GM13976 (cell line): Measurements from ENCODE around the gene SMAD2.

Experiments
- DNase-seq: peaks from one replicate; pipeline ENCODE4 v3.0.0; 2012; ENCODE audit warnings: low spot score
- in situ Hi-C: fragments of 300-500 bp; cut with MboI; formaldehyde crosslinking; loops from one replicate; pipeline ENCODE4 v1.12.0; 2022; ENCODE audit warnings: low sequenced_read_pairs, mixed read lengths, inconsistent platforms; ENCODE audit not compliant: unreplicated experiment
- TF ChIP-seq, protein P1 (sequence below): IDR thresholded peaks from 2 replicates; pipeline ENCODE4 v1.5.1; 2012; ENCODE audit warnings: borderline replicate concordance, mild to moderate bottlenecking; ENCODE audit not compliant: insufficient read depth; ENCODE audit errors: extremely low read depth, missing control alignments, control extremely low read depth

Gene SMAD2

DNA sequence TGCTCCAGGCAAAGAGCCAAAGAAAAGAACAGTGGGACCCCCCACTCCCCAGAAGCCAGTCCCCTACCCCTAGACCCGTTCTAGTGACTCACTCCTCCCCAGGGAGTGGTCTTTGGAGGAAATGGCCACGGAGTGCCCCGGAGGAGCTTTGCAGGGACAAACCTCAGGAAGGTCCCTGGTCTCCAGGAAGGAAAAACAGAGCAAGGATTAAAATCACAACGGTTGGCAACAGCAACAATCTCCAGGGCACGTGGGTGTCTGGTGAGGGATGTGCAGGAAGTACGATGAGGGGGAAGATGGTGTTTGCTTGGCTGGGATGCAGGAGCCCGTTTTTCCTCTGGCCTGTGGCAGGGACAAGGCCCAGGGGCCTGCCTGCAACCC lies 135.0 kb downstream of the SMAD2 start:
- DNase-seq: no peak
- TF ChIP-seq, protein P1, sequence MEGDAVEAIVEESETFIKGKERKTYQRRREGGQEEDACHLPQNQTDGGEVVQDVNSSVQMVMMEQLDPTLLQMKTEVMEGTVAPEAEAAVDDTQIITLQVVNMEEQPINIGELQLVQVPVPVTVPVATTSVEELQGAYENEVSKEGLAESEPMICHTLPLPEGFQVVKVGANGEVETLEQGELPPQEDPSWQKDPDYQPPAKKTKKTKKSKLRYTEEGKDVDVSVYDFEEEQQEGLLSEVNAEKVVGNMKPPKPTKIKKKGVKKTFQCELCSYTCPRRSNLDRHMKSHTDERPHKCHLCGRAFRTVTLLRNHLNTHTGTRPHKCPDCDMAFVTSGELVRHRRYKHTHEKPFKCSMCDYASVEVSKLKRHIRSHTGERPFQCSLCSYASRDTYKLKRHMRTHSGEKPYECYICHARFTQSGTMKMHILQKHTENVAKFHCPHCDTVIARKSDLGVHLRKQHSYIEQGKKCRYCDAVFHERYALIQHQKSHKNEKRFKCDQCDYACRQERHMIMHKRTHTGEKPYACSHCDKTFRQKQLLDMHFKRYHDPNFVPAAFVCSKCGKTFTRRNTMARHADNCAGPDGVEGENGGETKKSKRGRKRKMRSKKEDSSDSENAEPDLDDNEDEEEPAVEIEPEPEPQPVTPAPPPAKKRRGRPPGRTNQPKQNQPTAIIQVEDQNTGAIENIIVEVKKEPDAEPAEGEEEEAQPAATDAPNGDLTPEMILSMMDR: no peak
- in situ Hi-C loops: no loop called here

DNA sequence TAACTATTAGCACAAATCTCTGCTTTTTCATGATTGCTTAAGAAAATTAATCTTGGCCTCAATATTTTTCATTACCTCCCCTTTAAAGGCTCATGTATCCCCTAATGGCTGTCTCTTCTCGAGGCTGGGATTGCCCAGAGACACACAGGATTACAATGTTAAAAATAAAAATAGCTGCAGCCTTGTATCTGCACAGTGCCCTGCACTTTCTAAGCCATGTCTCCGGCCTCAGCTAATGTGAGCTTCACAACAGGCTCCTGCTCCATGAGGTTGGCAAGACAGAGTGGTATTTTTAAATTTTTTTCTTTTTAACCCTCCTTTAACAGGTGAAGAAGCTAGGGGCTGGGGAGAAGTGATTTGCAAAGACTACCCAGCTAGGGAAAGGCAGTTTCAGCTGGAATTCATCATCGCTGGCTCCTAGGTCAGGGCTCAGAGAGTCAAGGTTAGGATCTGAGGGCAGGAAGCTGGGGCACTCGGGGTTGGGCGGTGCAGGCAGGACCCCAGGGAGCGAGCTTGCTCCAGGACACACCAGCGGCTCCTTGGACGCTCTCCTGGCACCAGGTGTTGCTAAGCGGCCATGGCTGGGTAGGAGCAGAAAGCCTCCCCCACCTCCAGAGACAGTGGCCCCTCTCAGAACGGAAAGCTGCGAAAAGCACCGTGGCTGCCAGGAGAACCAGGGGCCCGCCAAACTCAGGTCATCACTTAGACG lies 135.6 kb downstream of the SMAD2 start:
- in situ Hi-C loops: no loop called here
- TF ChIP-seq, protein P1: no peak
- no peak for DNase-seq

DNA sequence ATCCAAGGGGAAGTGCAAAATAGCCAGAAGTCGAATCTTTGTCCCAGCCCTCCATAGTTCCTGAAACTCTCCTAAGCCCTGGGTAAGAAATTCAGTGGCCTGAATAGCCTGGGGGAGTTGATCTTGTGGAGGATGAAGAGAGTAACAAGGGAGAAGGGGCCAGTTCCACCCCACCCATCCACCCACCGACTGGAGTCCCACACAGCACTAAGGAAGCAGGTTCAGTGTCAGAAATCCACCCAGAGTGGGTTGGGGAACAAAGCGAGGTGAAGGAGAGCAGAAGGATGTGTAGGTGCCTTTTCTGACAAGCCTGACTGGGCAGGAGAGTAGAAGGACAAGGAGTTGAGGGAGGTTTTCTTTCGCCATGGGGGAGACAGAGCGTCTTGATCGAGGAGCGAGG lies 136.8 kb downstream of the SMAD2 start:
- DNase-seq: no peak
- in situ Hi-C loops: no loop called here
- TF ChIP-seq, protein P1: no peak

DNA sequence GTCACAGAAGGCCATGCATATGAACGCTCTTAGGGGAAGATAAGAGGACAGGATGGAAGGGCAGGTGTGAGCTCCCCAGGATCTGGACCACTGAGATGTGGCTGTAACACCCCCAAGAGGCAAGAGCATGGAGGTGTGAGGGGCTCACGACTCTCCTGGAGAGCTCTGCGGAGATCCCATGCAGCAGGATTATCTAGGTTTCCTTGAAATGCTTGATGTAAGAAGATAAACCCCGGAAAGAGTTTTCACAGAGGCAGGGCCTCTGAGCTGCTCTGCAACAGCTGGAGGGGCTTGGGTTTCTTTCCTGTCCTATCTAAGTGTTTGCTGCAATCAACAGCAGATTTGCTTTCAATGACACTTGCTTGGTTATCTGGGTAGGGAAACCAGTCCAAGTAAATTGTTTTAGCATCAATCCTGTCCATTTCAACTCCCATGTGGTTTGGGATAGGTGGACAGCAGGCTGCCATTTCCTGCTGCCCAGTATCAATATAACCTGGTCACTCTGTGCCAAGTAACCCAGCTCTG lies 138.9 kb downstream of the SMAD2 start:
- in situ Hi-C loops: no loop called here
- DNase-seq: no peak
- TF ChIP-seq, protein P1: no peak

DNA sequence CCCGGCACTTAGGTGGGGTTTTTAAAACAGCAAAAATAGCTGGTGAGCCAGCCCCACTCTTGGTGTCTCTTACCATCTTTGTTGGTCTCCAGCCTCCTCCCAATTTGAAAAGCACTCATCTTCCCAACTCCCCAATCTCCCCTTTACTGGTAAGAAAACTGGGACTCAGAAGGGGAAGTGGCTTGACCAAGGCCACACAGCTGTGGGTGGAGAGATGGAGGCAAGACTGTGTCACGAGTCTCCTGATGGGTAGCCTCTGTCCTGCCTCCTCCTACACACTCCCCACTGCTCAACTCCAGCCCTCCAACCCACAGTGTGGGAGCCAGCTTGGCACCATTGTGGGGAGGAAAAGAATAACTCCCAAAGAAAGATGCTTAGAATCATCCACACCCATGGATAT lies 140.4 kb downstream of the SMAD2 start:
- in situ Hi-C loops: no loop called here
- TF ChIP-seq, protein P1: no peak

DNA sequence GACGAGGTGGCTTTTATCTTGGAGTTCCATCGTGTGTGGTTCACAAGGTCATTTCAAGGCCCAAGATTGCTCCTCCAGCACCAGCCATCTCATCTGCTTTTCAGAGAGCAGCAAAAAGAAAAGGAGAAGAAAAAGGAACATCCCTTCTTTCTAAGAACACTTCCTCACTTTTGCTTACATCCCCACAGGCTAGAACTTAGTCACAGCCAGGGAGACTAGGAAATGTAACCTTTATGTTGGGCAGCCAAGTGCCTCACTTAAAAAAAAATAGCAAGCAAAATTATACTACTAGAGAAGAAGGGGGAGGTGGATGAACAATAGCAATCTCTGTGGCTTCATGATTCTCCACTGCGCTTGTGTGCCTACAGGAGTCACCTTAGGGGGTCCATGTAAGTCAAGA lies 141.8 kb downstream of the SMAD2 start:
- in situ Hi-C loops: no loop called here
- no peak for DNase-seq
- TF ChIP-seq, protein P1: no peak

More for the DNA sequence above, 140.4 kb downstream of the SMAD2 start:
- DNase-seq: no peak
